Nucleus accumbens (tissue), 56 donors: ENCODE results near the gene AGTR1.
"Not testable (repeated sequence)": the region's sequence is repeated elsewhere in the genome, so short reads cannot be mapped to it uniquely, and the experiment has no call there.

Source experiments
- DNase-seq, 56 donors: peaks; one replicate each; lab custom pipeline; 2025; lab: John Stamatoyannopoulos, UW

AGTR1 gene

GRCh38 chr3:148756311-148756710, 58.6 kb downstream of the AGTR1 start:
- DNase-seq = no peak

DNA sequence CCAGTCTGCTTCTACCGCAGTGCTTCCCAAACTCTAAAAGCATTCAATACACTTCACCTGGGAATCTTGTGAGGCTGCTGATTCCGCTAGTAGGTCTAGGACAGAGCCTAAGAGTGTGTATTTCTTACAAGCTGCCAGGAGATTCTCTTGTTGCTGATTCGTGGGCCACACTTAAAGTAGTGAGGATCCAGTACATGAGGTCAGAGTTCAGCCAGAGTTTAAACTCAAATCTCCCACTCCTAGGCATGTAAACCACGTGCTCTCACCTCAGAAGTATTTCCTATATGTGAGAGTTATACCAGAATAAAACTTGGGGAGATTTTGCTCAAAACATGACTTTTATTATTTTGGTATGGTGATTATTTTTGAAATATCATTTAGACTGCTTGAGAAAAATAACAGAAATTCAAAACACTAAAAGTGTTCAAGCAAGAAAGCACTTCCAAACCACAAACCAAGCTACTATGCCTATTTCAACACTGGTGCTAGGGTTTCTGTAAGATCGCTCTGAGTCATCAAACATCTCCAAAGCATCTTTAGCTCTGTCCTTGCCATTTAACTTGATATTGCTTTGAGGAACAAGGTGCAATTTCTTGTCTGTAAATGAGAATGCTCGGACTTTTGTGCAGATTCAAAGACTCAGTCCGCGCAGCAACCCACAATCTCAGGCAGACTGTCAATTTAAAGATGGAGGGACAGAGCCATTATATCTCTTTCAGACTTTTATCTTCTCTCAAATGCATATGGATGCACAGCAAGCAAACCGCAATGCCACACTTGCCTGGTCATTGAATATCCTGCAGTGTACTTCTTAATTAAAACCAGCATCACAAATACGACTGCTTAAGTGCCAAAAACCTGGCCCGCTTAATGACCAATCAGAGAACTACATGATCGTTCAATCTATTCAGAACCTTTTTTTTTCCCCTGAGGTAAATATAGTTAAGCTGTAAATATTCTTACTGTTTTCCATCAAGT, 59.8 kb downstream of the AGTR1 start:
- no peak for DNase-seq

DNA sequence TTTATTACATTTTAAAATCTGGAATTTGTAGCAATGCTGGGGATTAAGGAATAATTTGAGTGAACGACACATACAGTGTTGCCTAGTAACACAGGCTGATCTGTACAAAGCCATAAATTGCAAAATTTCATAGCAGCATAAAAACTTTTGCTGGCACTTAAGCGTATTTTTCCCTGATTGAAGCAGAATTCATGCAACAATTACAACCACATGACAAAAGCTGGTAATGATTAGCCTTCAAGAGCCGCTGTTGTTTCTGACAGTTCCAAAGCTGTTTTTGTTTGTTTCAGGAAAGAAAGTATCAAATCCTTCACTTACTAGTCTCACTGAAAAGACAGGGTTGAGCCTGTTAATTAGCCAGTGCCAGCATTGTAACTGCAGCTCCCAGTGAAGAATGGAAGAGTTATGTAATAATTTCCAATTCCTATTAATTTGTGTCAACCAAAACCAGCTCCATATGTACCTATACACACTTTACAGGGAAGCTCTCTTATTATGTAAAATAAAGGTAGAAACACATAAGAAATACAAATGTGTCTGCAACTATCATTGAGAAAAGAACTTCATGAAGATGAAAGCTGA, 60.7 kb downstream of the AGTR1 start:
- DNase-seq = no peak

- DNase-seq = no peak
These were observed 61.7 kb downstream of the AGTR1 start for GRCh38 chr3:148759430-148759829.

- DNase-seq = no peak
These were observed 65.5 kb downstream of the AGTR1 start for GRCh38 chr3:148763156-148763680.

GRCh38 chr3:148763986-148764935, 66.6 kb downstream of the AGTR1 start:
- DNase-seq = no peak

GRCh38 chr3:148772361-148772760, 74.7 kb downstream of the AGTR1 start:
- no peak for DNase-seq

GRCh38 chr3:148772835-148773234, 75.1 kb downstream of the AGTR1 start:
- DNase-seq = no peak

- DNase-seq = no peak
These were observed 76.1 kb downstream of the AGTR1 start for GRCh38 chr3:148773805-148774204.

- DNase-seq = no peak
These were observed 81.2 kb downstream of the AGTR1 start for GRCh38 chr3:148778926-148779325.

DNA sequence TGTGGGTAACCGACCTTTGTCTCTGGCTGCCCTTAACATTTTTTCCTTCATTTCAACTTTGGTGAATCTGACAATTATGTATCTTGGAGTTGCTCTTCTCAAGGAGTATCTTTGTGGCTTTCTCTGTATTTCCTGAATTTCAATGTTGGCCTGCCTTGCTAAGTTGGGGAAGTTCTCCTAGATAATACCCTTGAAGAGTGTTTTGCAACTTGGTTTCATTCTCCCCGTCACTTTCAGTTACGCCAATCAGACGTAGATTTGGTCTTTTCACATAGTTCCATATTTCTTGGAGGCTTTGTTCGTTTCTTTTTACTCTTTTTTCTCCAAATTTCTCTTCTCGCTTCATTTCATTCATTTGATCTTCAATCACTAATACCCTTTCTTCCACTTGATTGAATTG, 87.3 kb downstream of the AGTR1 start:
- not testable (repeated sequence) for DNase-seq

- not testable (repeated sequence) for DNase-seq
These were observed 88.5 kb downstream of the AGTR1 start for GRCh38 chr3:148786159-148786558.

GRCh38 chr3:148789146-148789545, 91.4 kb downstream of the AGTR1 start:
- no peak for DNase-seq

GRCh38 chr3:148789906-148790305, 92.2 kb downstream of the AGTR1 start:
- no peak for DNase-seq

DNA sequence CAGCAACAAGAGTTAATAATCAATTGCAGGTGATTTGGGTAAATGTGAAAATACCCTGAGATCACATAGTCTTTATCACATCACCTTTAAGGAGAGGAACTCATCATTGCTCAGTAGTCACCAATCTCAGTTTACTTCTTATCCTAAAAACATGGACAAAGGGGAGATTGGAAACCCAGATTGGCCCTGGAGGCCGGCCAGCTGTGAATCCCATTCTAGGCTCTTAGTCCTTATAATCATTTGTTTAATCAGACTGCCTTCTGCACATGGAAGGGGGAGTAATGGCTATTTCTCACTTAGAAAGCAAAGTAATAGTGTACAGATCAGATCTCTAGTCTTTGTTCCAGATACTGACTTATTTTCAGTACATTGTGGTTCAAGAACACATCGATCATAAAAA, 92.7 kb downstream of the AGTR1 start:
- peak in 6 of 56 donors; percentile 1 to 27 (median 7) for DNase-seq

- peak in 50 of 56 donors; percentile 3 to 79 (median 48) for DNase-seq
These were observed 93.4 kb downstream of the AGTR1 start for GRCh38 chr3:148790851-148791735.

- no peak for DNase-seq
These were observed 94.2 kb downstream of the AGTR1 start for GRCh38 chr3:148791920-148792319.

- no peak for DNase-seq
These were observed 94.8 kb downstream of the AGTR1 start for GRCh38 chr3:148792516-148792915.
